ENCODE data around the gene GOSR2. TPM values are rescaled to one million over a fixed set of nuclear protein-coding genes. Genes with fewer than 3 reads are reported as not detected.

GOSR2 gene
- total and polyA plus RNA-seq, 2 of the 13 experiments (the other 11 are each of a cell fraction or from before 2014, with no cell fraction given): 61.5 to 63.9 TPM

GRCh38 chr17:46964315-46965265 is 41.6 kb downstream of the GOSR2 start (continued):
- TF ChIP-seq POGK (CRISPR knock-in tag; conservative IDR thresholded peaks at IDR 0.05): no peak
- no peak for TF ChIP-seq ELF4 (CRISPR knock-in tag; IDR thresholded peaks at IDR 0.05; ENCODE audit: borderline replicate concordance)
- TF ChIP-seq ZNF891 (CRISPR knock-in tag; IDR thresholded peaks at IDR 0.05): peak; percentile 28; the same call in 1 of the 2 replicates
- no peak for TF ChIP-seq POLR2AphosphoS2 (IDR thresholded peaks at IDR 0.05; ENCODE audit: low read depth, low read length)
- 0 out of 2 replicates have a peak, but pooled peaks have one; percentile 17 for TF ChIP-seq CEBPG (CRISPR knock-in tag; IDR thresholded peaks at IDR 0.05)
- no peak for TF ChIP-seq TRAFD1 (CRISPR knock-in tag; IDR thresholded peaks at IDR 0.05; ENCODE audit: borderline replicate concordance)
- TF ChIP-seq E2F2 (CRISPR knock-in tag; IDR thresholded peaks at IDR 0.05; ENCODE audit: borderline replicate concordance): no peak
- TF ChIP-seq ZNF138 (CRISPR knock-in tag; IDR thresholded peaks at IDR 0.05; ENCODE audit: low read depth): peak; percentile 66; the same call in 1 of the 2 replicates
- TF ChIP-seq RBM39 (IDR thresholded peaks at IDR 0.05; ENCODE audit: low read depth, low read length, poor library complexity, severe bottlenecking): no peak
- TF ChIP-seq TBP (CRISPR knock-in tag; IDR thresholded peaks at IDR 0.05): no peak
- no peak for TF ChIP-seq ZNF570 (CRISPR knock-in tag; IDR thresholded peaks at IDR 0.05; ENCODE audit: borderline replicate concordance)
- no peak for TF ChIP-seq PHB2 (IDR thresholded peaks at IDR 0.05; ENCODE audit: partially characterized antibody)
- TF ChIP-seq USF2 (IDR thresholded peaks at IDR 0.05; ENCODE audit: low read depth, low read length): no peak
- TF ChIP-seq USF2 (CRISPR knock-in tag; IDR thresholded peaks at IDR 0.05; ENCODE audit: borderline replicate concordance): no peak
- no peak for TF ChIP-seq ZNF816 (CRISPR knock-in tag; IDR thresholded peaks at IDR 0.05; ENCODE audit: borderline replicate concordance)
- TF ChIP-seq MEIS1 (CRISPR knock-in tag; IDR thresholded peaks at IDR 0.05; ENCODE audit: borderline replicate concordance): no peak
- no peak for TF ChIP-seq FIP1L1 (IDR thresholded peaks at IDR 0.05; ENCODE audit: borderline replicate concordance, insufficient read depth, low read depth, low read length)
- no peak for TF ChIP-seq MIXL1 (CRISPR knock-in tag; IDR thresholded peaks at IDR 0.05)
- TF ChIP-seq ZFP90 (CRISPR knock-in tag; IDR thresholded peaks at IDR 0.05; ENCODE audit: borderline replicate concordance): no peak
- TF ChIP-seq MED8 (CRISPR knock-in tag; IDR thresholded peaks at IDR 0.05; ENCODE audit: insufficient replicate concordance): no peak
- no peak for TF ChIP-seq MYNN (CRISPR knock-in tag; IDR thresholded peaks at IDR 0.05; ENCODE audit: low read depth)
- TF ChIP-seq TBX2 (CRISPR knock-in tag; IDR thresholded peaks at IDR 0.05; ENCODE audit: borderline replicate concordance): peak; percentile 41; the same call in 1 of the 2 replicates

Data from HepG2 (cell line).